ENCODE results near the gene ATXN7.

Gene ATXN7

GRCh38 chr3:63911873-63912767 lies 48.5 kb downstream of the ATXN7 start, which contains the start of gene SCAANT1:
Gene SCAANT1 (minus strand): TSS chr3:63912383.
- H3K79me1 ChIP-seq (ENCODE audit: low read length): peaks cover 2% of the 10 kb centered on the region
- peak within 1 kb of the TSS; percentile 98 for H3K18ac ChIP-seq (ENCODE audit: low read length)
- no peaks in the 10 kb centered on the region for H3K4me1 ChIP-seq (ENCODE audit: control insufficient read depth, low read depth, low read length)
- H3K4ac ChIP-seq (ENCODE audit: low read depth, low read length): peak within 1 kb of the TSS; percentile 41
- no peak within 1 kb of the TSS for H4K8ac ChIP-seq (ENCODE audit: low read depth, low read length)
- no peaks in the 10 kb centered on the region for H3K79me2 ChIP-seq (ENCODE audit: control insufficient read depth, insufficient read depth, low read length)
- H3K4me3 ChIP-seq (ENCODE audit: low read length): peak within 1 kb of the TSS; percentile 71
- no peak within 1 kb of the TSS for H2BK15ac ChIP-seq (replicated peaks; ENCODE audit: low read depth)
- DNase-seq: peak; percentile 94
- no peaks in the 10 kb centered on the region for H3K36me3 ChIP-seq (ENCODE audit: control insufficient read depth, insufficient read depth, low read length)
- H3K9ac ChIP-seq (ENCODE audit: low read length): peak within 1 kb of the TSS; percentile 83
- no peaks in the 10 kb centered on the region for H3K27me3 ChIP-seq (ENCODE audit: insufficient read depth, low read length, poor library complexity)
- H3K27ac ChIP-seq (ENCODE audit: low read depth, low read length): peak within 1 kb of the TSS; percentile 98
- no peak within 1 kb of the TSS for H2BK5ac ChIP-seq (ENCODE audit: low read length)
- no peak within 1 kb of the TSS for H2BK120ac ChIP-seq (ENCODE audit: low read depth, low read length)
- no peak within 1 kb of the TSS for H2AK5ac ChIP-seq (ENCODE audit: low read length)
- no CpG with 5 or more reads among the region's 115 CpGs for WGBS (ENCODE audit: extremely low coverage, insufficient coverage, low lambda C conversion rate)
- H3K56ac ChIP-seq (ENCODE audit: low read length): peak within 1 kb of the TSS; percentile 93
- H4K5ac ChIP-seq (ENCODE audit: low read length): no peak within 1 kb of the TSS
- H3K23ac ChIP-seq (ENCODE audit: low read length): peak within 1 kb of the TSS; percentile 36
- H3K4me2 ChIP-seq (ENCODE audit: low read length): peak within 1 kb of the TSS; percentile 95

- Histone ChIP-seq H2BK120ac (ENCODE audit: low read depth, low read length) (no peak overlapping the region), H3K4me1 (ENCODE audit: control insufficient read depth, low read depth, low read length) (no peaks in the 10 kb centered on the region), H3K36me3 (ENCODE audit: control insufficient read depth, insufficient read depth, low read length) (no peaks in the 10 kb centered on the region), H3K4me2 (ENCODE audit: low read length) (peak overlapping the region; percentile 95), H2BK5ac (ENCODE audit: low read length) (no peak overlapping the region), H4K5ac (ENCODE audit: low read length) (no peak overlapping the region), H3K56ac (ENCODE audit: low read length) (peak overlapping the region; percentile 93), H3K27ac (ENCODE audit: low read depth, low read length) (peak overlapping the region; percentile 98), H3K9ac (ENCODE audit: low read length) (peak overlapping the region; percentile 83), H3K79me2 (ENCODE audit: control insufficient read depth, insufficient read depth, low read length) (no peaks in the 10 kb centered on the region), H3K4me3 (ENCODE audit: low read length) (peak overlapping the region; percentile 71), H2BK15ac (replicated peaks; ENCODE audit: low read depth) (no peak overlapping the region), H3K27me3 (ENCODE audit: insufficient read depth, low read length, poor library complexity) (no peaks in the 10 kb centered on the region), H3K79me1 (ENCODE audit: low read length) (peaks cover 4% of the 10 kb centered on the region), H4K8ac (ENCODE audit: low read depth, low read length) (no peak overlapping the region), H2AK5ac (ENCODE audit: low read length) (no peak overlapping the region), H3K18ac (ENCODE audit: low read length) (peak overlapping the region; percentile 98), H3K4ac (ENCODE audit: low read depth, low read length) (peak overlapping the region; percentile 41), H3K23ac (ENCODE audit: low read length) (no peak overlapping the region)
- DNase-seq: peak; percentile 70
- no CpG with 5 or more reads among the region's 46 CpGs for WGBS (ENCODE audit: extremely low coverage, insufficient coverage, low lambda C conversion rate)
Observed at GRCh38 chr3:63912768-63913588, 49.3 kb downstream of the ATXN7 start.

GRCh38 chr3:63914312-63914711 lies 50.6 kb downstream of the ATXN7 start:
- no peak overlapping the region for H3K18ac ChIP-seq (ENCODE audit: low read length)
- WGBS (ENCODE audit: extremely low coverage, insufficient coverage, low lambda C conversion rate): no CpG with 5 or more reads among the region's 5 CpGs
- no peak overlapping the region for H3K27ac ChIP-seq (ENCODE audit: low read depth, low read length)
- no peak overlapping the region for H4K8ac ChIP-seq (ENCODE audit: low read depth, low read length)
- no peak overlapping the region for H4K5ac ChIP-seq (ENCODE audit: low read length)
- H3K36me3 ChIP-seq (ENCODE audit: control insufficient read depth, insufficient read depth, low read length): no peaks in the 10 kb centered on the region
- H3K56ac ChIP-seq (ENCODE audit: low read length): no peak overlapping the region
- H3K9ac ChIP-seq (ENCODE audit: low read length): no peak overlapping the region
- no peak for DNase-seq
- no peak overlapping the region for H2BK120ac ChIP-seq (ENCODE audit: low read depth, low read length)
- no peaks in the 10 kb centered on the region for H3K27me3 ChIP-seq (ENCODE audit: insufficient read depth, low read length, poor library complexity)
- H3K4me2 ChIP-seq (ENCODE audit: low read length): no peak overlapping the region
- no peaks in the 10 kb centered on the region for H3K79me2 ChIP-seq (ENCODE audit: control insufficient read depth, insufficient read depth, low read length)
- H2BK5ac ChIP-seq (ENCODE audit: low read length): no peak overlapping the region
- no peak overlapping the region for H2BK15ac ChIP-seq (replicated peaks; ENCODE audit: low read depth)
- no peak overlapping the region for H3K4me3 ChIP-seq (ENCODE audit: low read length)
- H3K4ac ChIP-seq (ENCODE audit: low read depth, low read length): no peak overlapping the region
- no peak overlapping the region for H2AK5ac ChIP-seq (ENCODE audit: low read length)
- H3K4me1 ChIP-seq (ENCODE audit: control insufficient read depth, low read depth, low read length): no peaks in the 10 kb centered on the region
- H3K23ac ChIP-seq (ENCODE audit: low read length): no peak overlapping the region
- H3K79me1 ChIP-seq (ENCODE audit: low read length): peaks cover 9% of the 10 kb centered on the region

GRCh38 chr3:63918321-63918720 lies 54.7 kb downstream of the ATXN7 start:
- H3K56ac ChIP-seq (ENCODE audit: low read length): no peak overlapping the region

GRCh38 chr3:63920001-63920400 lies 56.3 kb downstream of the ATXN7 start:
- H3K36me3 ChIP-seq (ENCODE audit: control insufficient read depth, insufficient read depth, low read length): no peaks in the 10 kb centered on the region
- H3K4me1 ChIP-seq (ENCODE audit: control insufficient read depth, low read depth, low read length): no peaks in the 10 kb centered on the region
- peaks cover 13% of the 10 kb centered on the region for H3K79me1 ChIP-seq (ENCODE audit: low read length)

More at GRCh38 chr3:63918321-63918720, 54.7 kb downstream of the ATXN7 start:
- Histone ChIP-seq H3K4me2 (ENCODE audit: low read length) (no peak overlapping the region), H2AK5ac (ENCODE audit: low read length) (no peak overlapping the region), H3K79me2 (ENCODE audit: control insufficient read depth, insufficient read depth, low read length) (no peaks in the 10 kb centered on the region), H3K79me1 (ENCODE audit: low read length) (peaks cover 7% of the 10 kb centered on the region), H3K4me3 (ENCODE audit: low read length) (no peak overlapping the region), H2BK120ac (ENCODE audit: low read depth, low read length) (no peak overlapping the region), H3K4me1 (ENCODE audit: control insufficient read depth, low read depth, low read length) (no peaks in the 10 kb centered on the region), H4K5ac (ENCODE audit: low read length) (no peak overlapping the region), H3K18ac (ENCODE audit: low read length) (no peak overlapping the region), H2BK5ac (ENCODE audit: low read length) (no peak overlapping the region), H3K27me3 (ENCODE audit: insufficient read depth, low read length, poor library complexity) (no peaks in the 10 kb centered on the region), H3K23ac (ENCODE audit: low read length) (no peak overlapping the region), H3K4ac (ENCODE audit: low read depth, low read length) (no peak overlapping the region), H2BK15ac (replicated peaks; ENCODE audit: low read depth) (no peak overlapping the region), H3K27ac (ENCODE audit: low read depth, low read length) (no peak overlapping the region), H3K9ac (ENCODE audit: low read length) (no peak overlapping the region), H3K36me3 (ENCODE audit: control insufficient read depth, insufficient read depth, low read length) (no peaks in the 10 kb centered on the region), H4K8ac (ENCODE audit: low read depth, low read length) (no peak overlapping the region)
- DNase-seq: no peak

More at GRCh38 chr3:63920001-63920400, 56.3 kb downstream of the ATXN7 start:
- DNase-seq: no peak
- no CpG with 5 or more reads among the region's 5 CpGs for WGBS (ENCODE audit: extremely low coverage, insufficient coverage, low lambda C conversion rate)
- H3K4me2 ChIP-seq (ENCODE audit: low read length): no peak overlapping the region
- no peak overlapping the region for H2BK5ac ChIP-seq (ENCODE audit: low read length)
- H3K4me3 ChIP-seq (ENCODE audit: low read length): no peak overlapping the region
- H3K27ac ChIP-seq (ENCODE audit: low read depth, low read length): no peak overlapping the region
- H4K5ac ChIP-seq (ENCODE audit: low read length): no peak overlapping the region
- no peak overlapping the region for H3K4ac ChIP-seq (ENCODE audit: low read depth, low read length)
- H2AK5ac ChIP-seq (ENCODE audit: low read length): no peak overlapping the region
- H3K9ac ChIP-seq (ENCODE audit: low read length): no peak overlapping the region
- no peak overlapping the region for H4K8ac ChIP-seq (ENCODE audit: low read depth, low read length)
- no peak overlapping the region for H3K18ac ChIP-seq (ENCODE audit: low read length)
- no peaks in the 10 kb centered on the region for H3K27me3 ChIP-seq (ENCODE audit: insufficient read depth, low read length, poor library complexity)
- no peak overlapping the region for H3K56ac ChIP-seq (ENCODE audit: low read length)
- peaks cover 3% of the 10 kb centered on the region for H3K79me2 ChIP-seq (ENCODE audit: control insufficient read depth, insufficient read depth, low read length)
- no peak overlapping the region for H2BK120ac ChIP-seq (ENCODE audit: low read depth, low read length)
- no peak overlapping the region for H3K23ac ChIP-seq (ENCODE audit: low read length)
- no peak overlapping the region for H2BK15ac ChIP-seq (replicated peaks; ENCODE audit: low read depth)

Data from mesendoderm (in vitro differentiated cells).